Measurements from ENCODE around the gene MYO18A.

Gene MYO18A

GRCh38 chr17:29146369-29146972 is 33.7 kb downstream of the MYO18A start:
- TF ChIP-seq SPI1 (IDR thresholded peaks at IDR 0.05; ENCODE audit: borderline replicate concordance, low read depth): no peak
- no peak for TF ChIP-seq POLR2AphosphoS5 (IDR thresholded peaks at IDR 0.05; ENCODE audit: low read depth)
- TF ChIP-seq CTCF (IDR thresholded peaks at IDR 0.05; ENCODE audit: insufficient read depth, low read length): no peak
- TF ChIP-seq GABPA (IDR thresholded peaks at IDR 0.05; ENCODE audit: low read depth): no peak
- TF ChIP-seq REST (IDR thresholded peaks at IDR 0.05; ENCODE audit: insufficient replicate concordance, low read depth): no peak
- Histone ChIP-seq H3K27me3 (ENCODE audit: insufficient read depth, poor library complexity, severe bottlenecking) (no peaks in the 10 kb centered on the region), H3K4me3 (replicated peaks; ENCODE audit: insufficient read depth, low read length) (no peak overlapping the region), H3K27ac (replicated peaks) (no peak overlapping the region)
- no peak for DNase-seq (ENCODE audit: low read depth in 1 of 2, low spot score in 1 of 2)

GRCh38 chr17:29145289-29146073 is 34.7 kb downstream of the MYO18A start:
- no peak for TF ChIP-seq REST (IDR thresholded peaks at IDR 0.05; ENCODE audit: insufficient replicate concordance, low read depth)
- TF ChIP-seq CTCF (IDR thresholded peaks at IDR 0.05; ENCODE audit: insufficient read depth, low read length): peak; percentile 60
- no peak for TF ChIP-seq POLR2AphosphoS5 (IDR thresholded peaks at IDR 0.05; ENCODE audit: low read depth)
- TF ChIP-seq GABPA (IDR thresholded peaks at IDR 0.05; ENCODE audit: low read depth): no peak
- TF ChIP-seq SPI1 (IDR thresholded peaks at IDR 0.05; ENCODE audit: borderline replicate concordance, low read depth): peak; percentile 44; the same call in 1 of the 2 replicates
- DNase-seq (ENCODE audit: low read depth in 1 of 2, low spot score in 1 of 2): peak in 1 of 2 experiments; percentile 87
- peak overlapping the region; percentile 36 for H3K27ac ChIP-seq (replicated peaks)

GRCh38 chr17:29143894-29144293 is 36.3 kb downstream of the MYO18A start:
- peak in 1 of 2 experiments; percentile 78 for DNase-seq (ENCODE audit: low read depth in 1 of 2, low spot score in 1 of 2)
- Histone ChIP-seq H3K27ac (replicated peaks) (no peak overlapping the region), H3K27me3 (ENCODE audit: insufficient read depth, poor library complexity, severe bottlenecking) (no peaks in the 10 kb centered on the region), H3K4me3 (replicated peaks; ENCODE audit: insufficient read depth, low read length) (no peak overlapping the region)
- TF ChIP-seq POLR2AphosphoS5 (IDR thresholded peaks at IDR 0.05; ENCODE audit: low read depth) (no peak), CTCF (IDR thresholded peaks at IDR 0.05; ENCODE audit: insufficient read depth, low read length) (peak; percentile 65), SPI1 (IDR thresholded peaks at IDR 0.05; ENCODE audit: borderline replicate concordance, low read depth) (no peak)

More at GRCh38 chr17:29145289-29146073, 34.7 kb downstream of the MYO18A start:
- Histone ChIP-seq H3K4me3 (replicated peaks; ENCODE audit: insufficient read depth, low read length) (no peak overlapping the region), H3K27me3 (ENCODE audit: insufficient read depth, poor library complexity, severe bottlenecking) (no peaks in the 10 kb centered on the region)
